Activated CD8-positive, alpha-beta memory T cell treated with anti-CD3 and anti-CD28 coated beads, Interleukin-2, amount 50 U/mL, for 1 hour (primary cell): ENCODE measurements around the gene H2AZ1.

ENCODE experiments used
- DNase-seq: peaks from one replicate; pipeline ENCODE4 v3.0.0-alpha.2; 2020; ENCODE audit errors: extremely low read depth

H2AZ1 gene

GRCh38 chr4:99946356-99947189 is 3.5 kb downstream of the H2AZ1 start, which contains the start of gene DNAJB14:
TSS of gene DNAJB14 (minus strand) at chr4:99946618. CDS start at chr4:99946571, 47 bp downstream.
- DNase-seq = peak; percentile 43

- DNase-seq = no peak
Measured at GRCh38 chr4:99945718-99946355, 4.2 kb downstream of the H2AZ1 start.

DNA sequence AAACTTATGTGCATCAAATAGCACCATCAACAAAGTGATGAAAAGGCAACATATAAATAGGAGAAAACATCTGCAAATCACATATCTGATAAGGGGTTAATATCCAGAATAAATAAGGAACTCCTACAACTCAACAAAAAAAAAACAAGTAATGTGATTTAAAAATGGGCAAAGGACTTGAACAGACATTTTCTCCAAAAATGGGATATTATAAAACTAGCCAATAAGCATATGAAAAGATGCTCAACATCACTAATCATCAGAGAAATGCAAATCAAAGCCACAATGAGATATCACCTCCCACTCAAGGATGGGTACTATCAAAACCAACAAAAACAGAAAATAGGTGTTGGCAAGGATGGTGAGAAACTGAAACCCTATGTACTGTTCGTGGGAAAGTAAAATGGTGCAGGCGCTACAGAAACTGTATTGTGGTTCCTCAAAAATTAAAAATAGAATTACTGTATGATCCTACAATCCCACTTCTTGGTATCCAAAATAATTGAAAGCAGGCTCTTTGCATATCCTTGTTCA is 6.1 kb downstream of the H2AZ1 start:
- no peak for DNase-seq

GRCh38 chr4:99938243-99938753 is 11.8 kb downstream of the H2AZ1 start:
- no peak for DNase-seq

- no peak for DNase-seq
Measured at GRCh38 chr4:99934891-99935290, 15.2 kb downstream of the H2AZ1 start.

GRCh38 chr4:99927566-99927965 is 22.5 kb downstream of the H2AZ1 start:
- DNase-seq = no peak

GRCh38 chr4:99921174-99921573 is 28.9 kb downstream of the H2AZ1 start:
- no peak for DNase-seq

DNA sequence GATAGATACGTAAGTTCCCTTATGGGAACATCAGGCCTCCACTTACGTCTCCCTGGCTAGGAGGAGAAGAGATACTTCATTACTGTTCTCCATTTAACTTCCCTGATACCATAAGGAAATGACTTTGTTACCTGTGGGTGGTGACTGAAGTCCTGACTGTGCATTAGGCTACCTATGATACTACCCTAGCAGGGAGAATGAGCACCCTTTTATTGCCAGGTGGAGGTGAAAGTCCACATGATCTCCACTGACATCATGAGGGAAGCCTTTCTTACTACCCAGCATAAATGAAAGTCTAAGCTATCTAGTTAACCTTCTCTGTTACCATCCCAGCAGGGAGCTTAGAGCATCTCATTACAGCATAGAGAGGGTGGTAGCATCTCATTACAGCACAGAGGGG is 31.4 kb downstream of the H2AZ1 start:
- no peak for DNase-seq

DNA sequence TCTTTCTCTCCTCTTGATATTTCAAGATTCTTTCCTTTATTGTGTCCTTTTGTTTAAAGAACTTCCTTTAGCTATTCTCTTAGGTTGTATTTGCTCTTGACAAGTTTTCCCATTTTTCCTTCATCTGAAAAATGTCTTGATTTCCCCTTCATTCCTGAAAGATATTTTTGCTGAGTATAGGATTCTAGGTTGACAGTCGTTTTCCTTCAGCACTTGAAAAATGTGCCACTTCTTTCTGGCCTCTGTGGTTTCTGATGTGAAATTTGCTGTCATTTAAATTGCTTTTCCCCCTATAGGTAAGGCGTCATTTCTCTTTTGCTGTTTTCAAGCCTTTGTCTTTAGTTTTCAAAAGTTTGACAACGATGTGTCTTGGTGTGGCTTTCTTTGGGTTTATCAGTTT is 32.5 kb downstream of the H2AZ1 start:
- DNase-seq = no peak

DNA sequence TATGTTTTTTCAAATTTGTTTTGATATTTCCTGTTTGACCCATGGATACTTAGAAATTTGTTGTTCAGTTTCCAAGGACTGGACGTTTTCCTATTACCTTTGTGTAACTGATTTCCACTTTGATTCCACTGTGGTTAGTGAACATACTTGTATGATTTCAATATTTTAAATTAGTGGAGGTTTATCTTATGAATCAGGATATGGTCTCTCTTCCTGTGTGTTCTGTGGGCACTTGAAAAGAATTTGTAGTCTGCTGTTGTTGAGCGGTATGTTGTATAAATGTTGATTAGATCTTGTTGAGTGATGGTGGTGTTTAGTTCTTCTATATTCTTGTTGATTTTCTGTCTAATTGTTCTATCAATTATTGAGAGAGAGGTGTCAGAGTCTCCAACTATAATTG is 34.6 kb downstream of the H2AZ1 start:
- DNase-seq = no peak
